ENCODE measurements around the gene LAMTOR4.
"Not testable (repeated sequence)": the region's sequence is repeated elsewhere in the genome, so short reads cannot be mapped to it uniquely, and the experiment has no call there.

LAMTOR4 gene

DNA sequence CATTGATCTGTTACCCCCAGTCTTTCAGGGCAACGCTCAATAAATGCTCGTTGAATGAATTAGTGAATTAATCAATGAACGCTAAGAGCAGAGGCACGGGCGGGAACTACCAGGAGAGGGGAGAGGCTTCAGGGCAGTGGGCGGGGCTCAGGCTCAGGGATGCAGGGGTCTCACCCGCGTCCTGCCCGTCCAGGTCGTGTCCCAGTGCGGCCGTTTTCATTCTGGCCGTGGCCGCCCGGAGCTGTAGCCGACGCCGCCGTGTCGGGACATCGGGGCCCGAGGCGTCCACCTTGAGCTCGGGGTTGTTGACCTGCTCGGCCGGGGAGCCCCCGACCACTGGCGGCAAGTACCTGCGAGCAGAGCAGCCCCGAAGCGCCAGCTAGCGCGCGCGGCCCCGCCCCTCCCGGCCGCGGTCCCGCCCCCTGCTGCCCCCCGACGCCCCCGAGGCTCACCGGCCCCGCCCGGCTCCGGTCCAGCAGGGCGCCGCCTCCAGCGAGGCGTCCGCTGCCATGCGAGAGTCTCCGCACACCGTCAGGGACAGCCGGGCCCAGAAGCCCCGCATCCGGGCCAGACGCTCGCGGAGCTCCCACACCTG lies 22.5 kb downstream of the LAMTOR4 start:
- no peak for DNase-seq (ENCODE audit: low read depth)

GRCh38 chr7:100171840-100172239 lies 23.1 kb downstream of the LAMTOR4 start:
- no peak for DNase-seq (ENCODE audit: low read depth)

DNA sequence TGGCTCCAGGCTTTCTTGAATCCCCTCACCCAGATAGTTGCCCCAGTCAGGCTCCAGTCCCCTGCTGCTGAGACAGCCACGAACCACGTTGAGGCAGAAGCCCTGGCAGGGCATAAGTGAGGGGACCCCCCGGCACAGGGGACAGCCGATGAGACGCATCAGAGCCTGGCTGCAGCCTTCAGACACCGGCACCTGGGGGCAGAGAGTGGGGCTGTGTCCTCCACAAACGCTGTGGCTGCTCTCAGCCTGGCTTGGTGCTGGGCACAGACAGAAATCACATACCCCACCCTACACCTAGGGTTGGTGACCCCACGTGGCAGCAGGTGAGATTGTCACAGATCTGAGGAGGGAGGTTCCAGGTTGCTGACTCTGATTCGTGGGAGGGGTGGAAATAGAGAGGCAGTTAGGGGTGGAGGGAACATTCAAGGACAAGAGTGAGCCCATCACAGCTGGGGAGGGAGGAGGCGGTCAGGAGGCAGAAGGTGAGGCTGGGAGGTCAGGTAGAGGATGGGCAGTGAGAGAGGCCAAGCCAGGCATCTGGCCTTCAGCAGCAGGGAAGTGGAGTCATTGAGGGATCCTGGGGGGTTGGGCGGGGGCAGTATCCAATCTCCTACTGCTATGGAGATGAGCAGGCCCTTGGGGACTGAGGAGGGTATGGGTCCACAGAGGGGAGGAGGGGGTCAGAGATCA lies 25.2 kb downstream of the LAMTOR4 start:
- DNase-seq (ENCODE audit: low read depth) = no peak

DNA sequence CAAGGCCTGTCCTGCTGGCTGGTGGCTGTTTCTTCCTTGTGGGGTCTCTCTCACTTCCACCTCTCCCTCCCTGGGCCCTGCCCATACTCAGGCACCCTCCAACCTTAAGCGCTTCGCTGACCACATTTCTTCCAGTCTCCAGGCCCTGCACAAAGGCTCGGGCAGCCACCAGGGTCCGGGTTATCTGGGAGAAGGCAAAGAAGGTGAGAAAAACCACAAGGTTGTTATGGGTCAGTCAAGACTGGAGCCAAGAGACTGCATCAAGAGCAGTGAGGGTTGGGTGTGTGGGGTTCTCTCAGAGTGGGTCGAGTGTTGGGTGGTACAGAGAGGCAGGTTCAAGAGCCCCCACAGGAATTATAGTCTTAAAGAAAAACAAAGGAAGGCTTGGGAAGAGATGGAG lies 25.9 kb downstream of the LAMTOR4 start:
- DNase-seq (ENCODE audit: low read depth) = no peak

- DNase-seq (ENCODE audit: low read depth) = no peak
Measured at GRCh38 chr7:100175296-100175935, 26.7 kb downstream of the LAMTOR4 start.

GRCh38 chr7:100176096-100177044 lies 27.7 kb downstream of the LAMTOR4 start:
- no peak for DNase-seq (ENCODE audit: low read depth)

DNA sequence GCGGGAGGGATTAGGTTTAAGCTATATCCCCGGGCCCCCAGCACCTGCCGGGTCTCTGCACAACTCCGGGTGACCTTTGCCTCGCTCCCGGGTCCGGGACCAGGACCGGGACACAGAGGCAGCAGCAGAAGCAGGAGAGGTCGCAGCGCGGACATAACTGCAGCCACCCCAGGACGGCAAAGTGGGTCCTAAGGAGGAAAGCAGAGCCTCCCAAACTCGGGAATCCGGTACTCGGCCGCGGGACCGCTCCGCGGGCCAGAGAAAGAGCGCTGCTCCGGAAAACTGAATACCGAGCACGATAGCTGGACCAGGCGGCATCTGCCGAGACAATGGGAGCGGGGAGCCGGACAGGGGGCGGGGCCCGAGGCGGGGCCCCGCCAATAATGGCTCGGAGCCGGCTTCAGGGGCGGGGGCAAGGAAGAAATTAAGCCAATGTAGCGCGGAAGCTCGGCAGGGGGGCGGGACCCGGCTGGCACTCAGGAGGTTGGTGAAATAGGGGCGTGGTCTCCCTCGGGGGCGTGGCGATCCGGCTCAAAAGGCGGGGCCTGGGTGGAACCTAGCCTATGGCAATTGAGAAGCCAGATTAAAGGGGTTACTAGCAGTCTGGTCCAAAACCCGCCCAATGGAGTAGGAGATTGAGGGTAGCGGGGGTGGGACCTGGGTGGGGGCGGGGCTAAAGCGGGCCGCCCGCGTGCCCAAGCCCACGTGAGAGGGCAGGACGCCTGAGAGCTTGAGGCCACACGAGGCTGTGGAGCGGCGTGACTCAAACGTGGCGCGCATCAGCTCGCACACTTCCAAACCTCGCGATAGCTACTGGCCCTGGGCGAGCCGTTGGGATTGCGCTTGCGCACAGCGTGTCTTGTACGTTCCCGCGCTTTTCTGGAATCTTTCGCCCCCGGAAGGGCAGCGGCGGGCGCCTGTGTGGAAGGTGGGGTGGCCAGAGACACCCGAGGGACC lies 28.6 kb downstream of the LAMTOR4 start, which contains the start of the genes GPC2 and STAG3:
GPC2 (minus strand) TSS at position 337 of the 957 bp plus-strand sequence; CDS start at position 155, 182 bp downstream.
STAG3 (plus strand) TSS at position 874 of the 957 bp plus-strand sequence. CDS start 2,639 bp downstream, outside the sequence.
- peak; percentile 98 for DNase-seq (ENCODE audit: low read depth)

DNA sequence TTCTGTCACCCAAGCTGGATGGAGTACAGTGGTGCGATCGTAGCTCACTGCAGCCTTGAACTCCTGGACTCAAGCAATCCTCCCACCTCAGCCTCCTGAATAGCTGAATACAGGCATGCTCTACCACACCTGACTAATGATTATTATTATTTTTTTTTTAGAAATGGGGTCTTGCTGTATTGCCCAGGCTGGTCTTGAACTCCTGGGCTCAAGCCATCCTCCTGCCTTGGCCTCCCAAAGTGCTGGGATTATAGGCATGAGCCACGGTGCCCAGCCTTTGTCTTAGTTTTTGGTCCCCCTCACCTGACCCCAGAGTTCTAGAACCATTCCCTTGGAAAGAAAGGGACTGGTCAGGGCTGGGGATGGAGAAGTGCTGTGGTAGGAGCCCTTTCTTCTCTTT lies 31.4 kb downstream of the LAMTOR4 start:
- not testable (repeated sequence) for DNase-seq (ENCODE audit: low read depth)

- DNase-seq (ENCODE audit: low read depth) = not testable (repeated sequence)
Measured at GRCh38 chr7:100182616-100183015, 33.9 kb downstream of the LAMTOR4 start.

- DNase-seq (ENCODE audit: low read depth) = not testable (repeated sequence)
Measured at GRCh38 chr7:100183090-100183489, 34.4 kb downstream of the LAMTOR4 start.

DNA sequence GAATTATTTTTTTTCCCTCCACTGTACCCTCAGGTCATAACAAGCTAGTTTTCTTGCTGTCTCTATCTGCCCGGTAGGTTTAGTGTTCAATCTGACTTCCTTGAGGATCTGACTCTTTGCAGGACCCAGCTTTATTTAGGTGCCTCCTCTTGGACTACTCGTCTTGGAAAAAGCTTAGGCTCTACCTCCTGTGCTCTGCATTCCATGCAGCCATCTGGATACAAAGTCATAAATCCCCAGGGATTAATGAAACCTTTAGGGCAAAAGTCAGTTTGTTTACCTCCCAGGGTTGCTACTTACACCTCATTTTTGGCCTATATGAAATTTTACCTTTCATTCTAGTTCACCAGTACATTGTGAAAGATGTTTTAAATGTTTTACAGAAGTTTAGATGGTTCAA lies 37.0 kb downstream of the LAMTOR4 start:
- no peak for DNase-seq (ENCODE audit: low read depth)

DNA sequence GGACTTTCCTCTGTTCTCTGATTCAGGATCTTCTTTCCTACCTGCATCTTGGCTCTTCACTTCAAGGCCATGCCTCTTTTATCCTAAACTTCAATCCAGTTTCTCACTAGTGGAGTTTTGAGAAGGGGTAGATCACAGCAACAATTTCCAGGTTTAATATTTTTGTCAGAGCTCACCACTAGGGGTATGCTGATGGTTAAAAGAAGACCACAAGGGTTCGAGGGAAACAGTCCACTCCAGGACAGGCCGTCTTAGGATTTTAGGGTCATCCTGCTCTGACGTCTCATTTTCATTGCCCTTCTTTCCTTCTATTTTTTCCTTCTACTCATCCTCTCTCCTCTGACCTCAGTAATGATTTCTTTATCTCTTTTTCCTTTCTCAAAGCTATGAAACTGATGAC lies 40.3 kb downstream of the LAMTOR4 start:
- DNase-seq (ENCODE audit: low read depth) = no peak

DNA sequence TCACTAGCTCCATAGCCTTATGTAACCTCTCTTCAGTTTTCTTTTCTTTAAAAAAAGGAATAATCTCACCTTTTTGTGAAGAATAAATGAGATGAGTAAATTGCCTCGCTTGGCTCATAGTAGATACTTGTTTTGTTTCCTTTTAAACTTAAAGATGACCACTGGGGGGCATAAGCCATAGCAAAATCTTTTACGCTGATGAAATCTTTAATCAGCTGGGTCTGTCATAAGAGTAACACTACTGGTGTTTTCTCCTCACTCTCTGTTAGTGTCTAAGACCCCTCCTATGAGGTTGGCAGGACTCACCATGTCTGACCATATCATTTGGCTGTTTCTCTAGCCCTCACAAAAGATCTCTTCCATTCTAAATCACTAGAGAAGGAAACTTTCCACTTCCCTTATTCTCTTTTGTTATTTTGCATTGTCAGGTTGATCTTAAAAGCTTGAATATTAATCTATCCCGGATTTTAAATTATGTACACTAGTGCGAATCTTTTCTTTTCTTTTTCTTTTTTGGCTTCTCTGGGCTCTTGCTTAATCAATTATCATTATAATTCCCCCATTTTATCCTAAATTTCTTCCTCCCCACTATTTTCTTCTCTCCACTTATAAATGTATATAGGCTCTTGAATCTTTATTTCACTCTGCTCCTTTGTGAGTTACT lies 41.5 kb downstream of the LAMTOR4 start:
- DNase-seq (ENCODE audit: low read depth) = no peak

DNA sequence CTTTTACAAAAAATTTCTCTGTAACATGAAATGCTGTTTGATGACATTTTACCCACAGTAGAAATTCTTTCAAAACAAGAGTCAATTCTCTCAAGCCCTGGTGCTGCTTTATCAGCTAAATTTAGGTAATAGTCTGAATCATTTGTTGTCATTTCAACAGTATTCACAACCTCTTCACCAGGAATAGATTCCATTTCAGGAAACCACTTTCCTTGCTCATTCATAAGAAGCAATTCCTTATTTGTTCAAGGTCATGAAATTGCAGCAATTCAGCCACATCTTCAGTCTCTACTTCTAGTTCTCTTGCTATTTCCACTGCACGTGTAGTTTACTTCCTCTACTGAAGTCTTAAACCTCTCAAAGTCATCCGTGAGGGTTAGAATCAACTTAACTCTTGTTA lies 43.1 kb downstream of the LAMTOR4 start:
- DNase-seq (ENCODE audit: low read depth) = no peak

DNA sequence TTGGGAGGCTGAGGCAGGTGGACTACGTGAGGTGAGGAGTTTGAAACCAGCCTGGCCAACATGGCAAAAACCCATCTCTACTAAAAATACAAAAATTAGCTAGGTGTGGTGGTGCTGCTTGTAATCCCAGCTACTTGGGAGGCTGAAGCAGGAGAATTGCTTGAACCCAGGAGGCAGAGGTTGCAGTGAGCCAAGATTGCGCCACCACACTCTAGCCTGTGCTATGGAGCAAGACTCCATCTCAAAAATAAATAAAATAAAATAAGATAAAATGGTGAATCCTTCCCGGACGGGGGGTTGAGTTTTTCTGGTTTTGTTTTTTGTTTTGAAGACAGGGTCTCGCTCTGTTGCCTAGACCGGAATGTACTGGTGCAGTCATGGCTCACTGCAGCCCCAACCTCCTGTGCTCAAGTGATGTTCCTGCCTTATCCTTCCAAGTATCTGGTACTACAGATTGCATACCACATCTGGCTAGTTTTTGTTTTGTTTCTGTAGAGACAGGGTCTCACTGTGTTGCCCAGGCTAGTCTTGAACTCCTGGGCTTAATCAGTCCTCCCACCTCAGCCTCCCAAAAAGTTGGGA lies 43.7 kb downstream of the LAMTOR4 start:
- not testable (repeated sequence) for DNase-seq (ENCODE audit: low read depth)

GRCh38 chr7:100192969-100193368 lies 44.3 kb downstream of the LAMTOR4 start:
- DNase-seq (ENCODE audit: low read depth) = no peak

DNA sequence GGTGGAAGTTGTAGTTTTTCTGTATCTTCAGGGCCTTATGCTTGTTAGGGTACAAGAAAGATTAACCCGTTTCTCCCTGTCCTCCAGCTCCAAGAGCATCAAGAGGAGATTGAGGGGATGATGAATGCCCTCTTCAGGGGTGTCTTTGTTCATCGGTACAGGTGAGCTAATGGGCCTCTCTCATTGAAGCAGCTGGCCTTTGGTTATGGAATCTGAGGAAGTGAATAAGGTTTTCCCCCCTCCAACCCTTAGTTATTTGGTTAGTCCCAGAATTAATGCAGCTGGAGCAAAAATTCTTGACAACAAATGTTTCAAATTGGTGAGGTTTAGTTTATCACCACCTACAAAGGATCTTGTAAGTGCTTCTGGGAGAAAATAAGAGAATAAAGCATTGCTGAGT lies 46.5 kb downstream of the LAMTOR4 start:
- DNase-seq (ENCODE audit: low read depth) = no peak

DNA sequence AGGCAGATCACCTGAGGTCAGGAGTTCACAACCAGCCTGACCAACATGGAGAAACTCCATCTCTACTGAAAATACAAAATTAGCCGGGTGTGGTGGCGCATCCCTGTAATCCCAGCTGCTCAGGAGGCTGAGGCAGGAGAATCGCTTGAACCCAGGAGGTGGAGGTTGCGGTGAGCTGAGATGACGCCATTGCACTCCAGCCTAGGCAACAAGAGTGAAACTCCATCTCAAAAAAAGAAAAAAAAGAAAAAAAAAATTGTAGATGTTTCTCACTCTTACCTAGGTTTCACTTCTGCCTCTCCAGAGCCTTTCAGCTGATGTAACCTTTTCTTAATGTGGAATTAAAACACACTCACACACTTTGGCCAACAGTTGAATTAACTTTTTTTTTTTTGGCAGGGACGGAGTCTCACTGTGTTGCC lies 47.2 kb downstream of the LAMTOR4 start:
- not testable (repeated sequence) for DNase-seq (ENCODE audit: low read depth)

DNA sequence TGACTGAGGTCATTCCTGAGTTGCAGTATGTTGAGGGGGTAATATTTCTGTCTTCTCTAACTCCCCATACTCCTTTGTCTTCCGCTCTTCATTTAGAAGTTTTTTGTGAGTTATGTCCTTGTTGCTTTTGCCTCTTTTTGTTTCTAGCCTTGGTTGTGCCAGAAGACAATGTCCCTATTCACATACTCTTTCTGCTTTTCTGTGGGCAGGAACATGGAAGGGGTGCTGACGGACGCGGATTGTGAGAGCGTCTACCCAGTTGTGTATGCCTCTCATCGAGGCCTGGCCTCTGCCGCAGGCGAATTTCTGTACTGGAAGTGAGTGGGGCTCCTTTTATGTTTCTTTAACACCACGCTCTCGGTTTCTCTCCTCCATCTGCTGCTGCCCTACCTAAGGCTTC lies 49.5 kb downstream of the LAMTOR4 start:
- DNase-seq (ENCODE audit: low read depth) = no peak

- DNase-seq (ENCODE audit: low read depth) = no peak
Measured at GRCh38 chr7:100200693-100201092, 52.0 kb downstream of the LAMTOR4 start.
